GM21423 (cell line): ENCODE results near the gene BID.
A peak's percentile ranks its signal among the peaks of the same experiment; 100 is the strongest.
"Not testable (repeated sequence)": the region's sequence is repeated elsewhere in the genome, so short reads cannot be mapped to it uniquely, and the experiment has no call there.

Experiments used
- ATAC-seq: cut with Tn5 transposase; IDR thresholded peaks from one replicate; pipeline ENCODE4 v1.9.1; 2021; ENCODE audit warnings: mild to moderate bottlenecking, moderate library complexity; ENCODE audit not compliant: unreplicated experiment

The BID gene

DNA sequence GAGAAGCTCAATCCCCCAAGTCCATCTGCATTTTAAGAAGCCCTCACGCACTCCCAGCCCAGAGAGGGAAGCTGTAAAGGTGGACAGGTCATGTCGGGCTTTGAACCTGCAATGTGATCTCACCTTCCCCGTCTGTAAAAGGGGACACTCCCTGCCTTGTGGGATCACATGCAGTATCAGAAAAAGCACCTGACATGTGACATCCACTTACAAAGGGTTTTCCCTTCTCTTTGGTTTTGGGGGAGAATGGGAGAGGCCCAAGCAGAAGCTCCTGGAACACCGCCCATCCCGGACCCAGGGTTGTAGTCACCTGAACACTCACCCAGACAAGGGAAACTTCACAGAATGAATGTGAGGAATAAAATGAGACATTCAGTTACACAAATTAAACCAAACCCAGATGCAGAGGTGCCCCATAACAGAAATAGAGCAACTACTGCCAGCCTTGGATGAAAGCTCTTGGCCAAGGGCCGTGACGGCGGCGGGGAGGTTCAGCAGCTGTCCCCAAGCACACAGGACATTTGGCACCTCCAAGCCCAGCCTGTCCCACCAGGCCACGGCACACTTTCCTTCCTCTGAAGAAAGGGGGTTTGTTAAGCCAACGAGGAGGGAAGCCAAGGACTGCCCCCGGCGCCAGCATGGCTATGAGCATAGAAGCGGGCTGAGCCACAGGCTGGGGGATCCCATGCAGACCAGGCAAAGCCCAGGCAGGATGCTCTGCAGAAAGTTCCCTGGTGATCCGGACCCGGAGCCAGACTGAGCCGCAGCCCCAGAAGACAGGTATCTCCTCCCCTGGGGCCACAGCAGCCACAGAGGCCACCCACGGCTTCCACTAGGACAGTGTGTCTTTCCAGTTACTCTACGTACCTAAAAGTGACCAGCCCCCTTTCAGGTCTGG lies 3.8 kb downstream of the BID start:
- no peak for ATAC-seq

DNA sequence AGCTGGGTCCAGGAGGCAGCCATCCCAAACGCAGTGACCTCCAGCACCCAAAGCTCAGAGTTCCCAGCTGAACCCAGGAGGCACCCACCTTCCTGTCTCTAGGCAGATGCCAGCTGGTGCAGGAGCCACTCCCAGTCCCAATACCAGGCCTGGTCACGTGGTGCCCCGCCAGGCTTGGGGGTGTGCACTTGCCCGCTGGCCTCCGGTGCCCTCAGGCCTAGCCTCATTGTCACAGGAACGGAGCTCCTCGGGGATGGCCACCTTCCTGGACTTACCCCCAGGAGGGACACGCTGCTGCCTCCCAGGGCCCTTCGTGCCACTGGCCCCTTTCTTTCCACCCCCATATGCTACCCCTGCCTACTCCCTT lies 4.6 kb downstream of the BID start:
- ATAC-seq, result no peak

DNA sequence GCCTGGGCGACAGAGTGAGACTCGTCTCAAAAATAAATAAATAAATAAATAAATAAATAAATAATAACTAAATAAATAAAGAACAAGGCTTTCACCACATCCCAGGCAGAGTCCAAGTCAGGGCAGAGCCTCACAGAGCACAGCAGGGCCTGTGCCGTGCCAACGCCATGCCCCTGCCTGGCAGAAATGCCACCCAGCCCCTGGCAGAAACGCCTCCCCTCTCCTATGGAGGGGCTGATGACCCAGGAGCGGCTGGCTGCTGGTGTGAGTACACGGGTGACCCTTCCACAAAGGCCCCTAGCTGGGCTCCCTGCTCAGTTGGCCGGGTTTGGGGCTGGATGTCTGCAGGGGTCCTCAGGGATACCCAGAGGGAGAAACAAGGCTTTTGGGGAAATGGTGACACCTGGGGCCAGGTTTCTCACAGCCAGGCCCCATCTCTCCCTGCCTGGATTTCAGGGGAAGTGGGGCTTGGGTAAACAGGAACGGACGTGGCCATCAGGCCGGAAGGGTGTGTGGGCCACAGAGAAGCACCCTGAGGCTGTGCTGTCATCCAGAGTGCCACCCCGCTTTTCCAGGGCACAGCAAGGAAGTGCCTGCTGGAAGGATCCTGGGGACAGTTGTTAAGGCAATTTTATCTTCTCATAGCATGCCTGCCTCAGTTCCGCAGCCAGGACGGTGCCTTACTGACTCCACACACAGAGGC lies 5.1 kb downstream of the BID start:
- ATAC-seq, result no peak

DNA sequence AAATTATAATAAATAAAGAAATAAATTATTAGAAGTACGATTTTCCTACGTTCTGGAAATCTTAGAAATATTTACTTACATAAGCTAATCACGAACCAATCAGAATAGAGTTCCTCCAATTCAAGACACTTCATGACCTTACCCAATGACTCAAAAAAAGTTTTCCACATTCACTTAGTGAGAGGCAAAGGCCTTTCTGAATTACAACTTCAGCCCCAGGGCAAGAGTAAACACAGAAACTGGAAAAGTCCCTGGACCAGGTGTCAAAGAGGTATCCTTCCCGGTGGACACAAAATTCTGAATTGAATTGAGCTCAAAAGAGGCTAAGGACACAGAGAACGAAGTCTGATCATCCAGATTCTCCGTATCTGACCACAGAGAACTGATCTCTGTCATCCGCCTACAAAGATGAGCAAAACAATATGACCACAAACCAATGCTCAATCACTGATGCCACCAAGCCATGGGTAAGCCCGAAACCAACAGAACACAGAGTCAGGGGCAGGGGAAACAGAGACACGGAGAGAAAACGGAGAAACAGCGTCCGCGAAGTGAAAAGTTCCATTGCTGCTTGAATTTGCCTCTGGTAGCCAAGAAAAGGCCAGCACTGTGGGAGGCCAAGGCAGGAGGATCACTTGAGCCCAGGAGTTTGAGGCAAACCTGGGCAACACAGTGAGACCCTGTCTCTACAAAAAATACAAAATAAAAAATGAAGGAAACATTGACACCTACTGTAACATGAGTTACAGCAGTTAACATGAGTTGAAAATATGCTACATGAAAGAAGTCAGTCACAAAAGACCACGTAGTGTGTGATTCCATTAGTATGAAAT lies 6.8 kb downstream of the BID start:
- peak; percentile 76 for ATAC-seq

DNA sequence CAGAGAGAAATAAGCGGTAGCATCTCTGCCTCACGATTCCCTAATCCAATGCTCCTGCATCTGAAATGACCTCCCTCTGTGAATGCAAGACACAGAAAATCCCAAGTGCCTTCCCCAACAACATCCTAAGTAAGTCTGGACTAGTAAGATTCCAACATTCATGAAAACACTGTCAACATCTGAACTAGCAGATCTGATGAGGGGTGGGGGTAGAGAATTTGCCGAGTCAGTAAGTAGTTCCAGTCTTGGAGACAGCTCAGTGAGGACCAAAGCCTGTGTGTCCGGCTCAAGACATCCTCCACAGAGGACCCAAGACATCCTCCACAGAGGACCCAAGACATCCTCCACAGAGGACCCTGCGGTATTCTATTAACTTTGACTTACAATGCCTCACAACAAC lies 9.4 kb downstream of the BID start:
- not testable (repeated sequence) for ATAC-seq

DNA sequence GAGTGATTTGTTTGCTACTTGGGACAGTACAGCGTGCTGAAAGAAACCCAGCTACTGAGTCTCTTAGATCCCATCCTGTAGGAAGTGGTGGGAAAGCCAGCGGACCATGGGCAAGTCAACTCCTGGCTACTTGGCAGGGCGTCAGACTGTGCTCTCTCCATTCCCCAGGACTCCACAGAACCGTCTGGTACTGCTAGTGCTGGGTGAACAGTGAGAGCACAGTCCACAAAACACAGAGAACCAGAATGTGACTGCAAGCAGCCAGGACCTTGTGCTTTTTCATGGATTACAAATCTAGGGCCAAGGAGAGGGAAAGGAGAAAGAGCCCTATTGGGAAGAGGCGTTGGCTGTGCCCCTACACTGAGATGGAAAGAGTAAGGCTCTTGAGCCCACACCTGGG lies 10.2 kb downstream of the BID start:
- no peak for ATAC-seq

DNA sequence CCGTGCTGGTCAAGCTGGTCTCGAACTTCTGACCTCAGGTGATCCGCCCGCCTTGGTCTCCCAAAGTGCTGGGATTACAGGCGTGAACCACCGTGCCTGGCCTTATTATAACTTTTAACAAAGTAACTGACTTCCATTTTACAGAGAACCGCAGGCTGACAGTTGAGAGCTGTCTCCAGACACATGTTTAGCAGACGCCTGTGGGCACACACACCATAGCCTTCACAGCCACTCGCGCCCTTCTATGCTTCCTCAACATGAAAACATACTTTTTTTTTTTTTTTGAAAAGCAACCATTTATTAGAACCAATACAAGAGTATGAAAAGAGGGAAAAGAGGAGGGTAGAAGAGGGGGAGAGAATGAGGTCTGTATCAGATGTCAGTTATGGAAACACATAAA lies 10.8 kb downstream of the BID start:
- not testable (repeated sequence) for ATAC-seq

DNA sequence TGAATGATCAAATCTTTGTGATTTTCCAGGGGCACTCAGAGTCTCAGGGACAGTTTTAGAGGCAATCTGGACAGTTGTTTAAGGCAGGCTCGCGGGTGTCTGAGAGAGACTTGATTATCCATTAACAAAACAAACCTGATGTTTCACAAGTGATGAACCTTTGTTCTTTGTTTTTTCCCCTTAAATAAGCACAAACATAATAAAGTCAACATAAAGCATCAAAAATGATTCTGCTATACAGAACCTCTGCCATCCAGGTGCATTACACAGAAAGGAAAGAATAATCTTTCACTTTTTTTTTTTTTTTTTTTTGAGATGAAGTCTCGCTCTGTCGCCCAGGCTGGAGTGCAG lies 13.2 kb downstream of the BID start:
- no peak for ATAC-seq

DNA sequence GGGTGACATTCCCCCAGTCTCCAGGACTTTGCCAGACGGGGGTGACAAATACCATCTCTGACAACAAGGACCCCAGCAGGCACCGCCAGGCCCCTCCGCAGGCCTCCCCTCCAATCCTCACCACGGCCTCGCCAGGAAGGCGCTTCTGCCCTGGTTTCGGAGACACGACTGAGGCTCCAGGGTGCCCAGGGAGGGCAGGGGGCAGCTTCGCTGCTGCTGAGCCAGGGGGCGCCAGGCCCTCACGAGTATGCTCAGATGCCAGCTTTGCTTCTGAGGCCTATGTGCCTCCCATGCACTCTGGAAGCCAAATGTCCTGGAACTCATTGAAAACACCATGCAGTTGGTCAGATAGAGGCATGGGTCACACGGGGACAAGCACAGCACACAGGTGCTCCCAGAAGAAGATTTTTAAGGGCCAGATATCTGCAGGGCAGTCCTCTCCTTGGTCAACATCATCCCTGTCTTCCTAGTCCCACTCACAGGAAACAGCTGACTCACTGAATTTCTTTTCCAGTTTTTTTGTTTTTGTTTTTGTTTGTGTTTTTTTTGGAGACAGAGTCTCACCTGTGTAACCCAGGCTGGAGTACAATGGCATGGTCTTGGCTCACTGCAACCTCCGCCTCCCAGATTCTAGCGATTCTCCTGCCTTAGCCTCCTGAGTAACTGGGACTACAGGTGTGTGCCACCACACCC lies 19.9 kb downstream of the BID start:
- ATAC-seq, result no peak

DNA sequence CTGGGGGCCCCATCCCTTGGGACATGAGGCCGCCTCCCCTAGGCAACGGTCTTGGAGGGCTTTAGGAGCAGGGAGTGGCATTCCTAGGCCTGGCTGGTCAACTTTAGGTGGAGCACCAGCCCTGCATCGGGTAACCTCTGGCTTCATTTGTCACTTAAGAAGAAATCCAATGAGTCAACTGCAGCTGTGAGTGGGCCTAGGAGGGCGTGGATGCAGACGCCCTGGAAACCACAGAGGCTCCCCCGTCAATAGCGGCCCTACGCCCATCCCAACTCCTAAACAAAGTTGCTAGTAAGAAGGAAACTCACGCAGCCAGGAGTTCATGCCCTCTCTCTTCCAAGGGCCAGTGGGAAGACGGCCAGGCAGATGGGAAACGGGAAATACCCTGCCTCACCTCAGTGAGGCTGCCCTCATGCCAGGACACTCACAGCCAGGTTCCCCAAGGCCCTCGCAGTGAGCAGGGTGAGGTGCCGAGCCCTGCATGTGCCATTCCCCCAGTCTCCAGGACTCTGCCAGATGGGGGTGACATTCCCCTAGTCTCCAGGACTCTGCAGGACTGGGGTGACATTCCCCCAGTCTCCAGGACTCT lies 20.8 kb downstream of the BID start:
- ATAC-seq, result no peak

DNA sequence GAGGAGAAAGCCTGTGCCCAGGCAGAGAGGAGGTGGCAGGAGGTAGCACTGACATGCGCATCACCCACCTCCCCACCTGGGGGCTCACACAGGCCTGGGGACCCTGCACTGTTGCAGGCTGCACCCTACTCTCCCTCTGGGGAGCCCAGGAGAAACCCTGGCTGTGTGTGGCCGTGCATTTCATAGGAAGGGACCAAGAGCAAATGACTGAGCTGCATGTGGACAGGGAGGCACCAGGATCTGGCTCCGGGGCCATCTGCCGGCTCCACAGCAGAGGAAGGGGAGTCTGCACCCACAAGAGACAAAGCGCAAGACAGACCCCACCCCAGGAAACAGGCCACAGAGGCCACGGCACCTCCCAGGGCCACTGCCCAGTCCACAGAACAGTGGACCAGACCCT lies 22.7 kb downstream of the BID start:
- ATAC-seq, result no peak

DNA sequence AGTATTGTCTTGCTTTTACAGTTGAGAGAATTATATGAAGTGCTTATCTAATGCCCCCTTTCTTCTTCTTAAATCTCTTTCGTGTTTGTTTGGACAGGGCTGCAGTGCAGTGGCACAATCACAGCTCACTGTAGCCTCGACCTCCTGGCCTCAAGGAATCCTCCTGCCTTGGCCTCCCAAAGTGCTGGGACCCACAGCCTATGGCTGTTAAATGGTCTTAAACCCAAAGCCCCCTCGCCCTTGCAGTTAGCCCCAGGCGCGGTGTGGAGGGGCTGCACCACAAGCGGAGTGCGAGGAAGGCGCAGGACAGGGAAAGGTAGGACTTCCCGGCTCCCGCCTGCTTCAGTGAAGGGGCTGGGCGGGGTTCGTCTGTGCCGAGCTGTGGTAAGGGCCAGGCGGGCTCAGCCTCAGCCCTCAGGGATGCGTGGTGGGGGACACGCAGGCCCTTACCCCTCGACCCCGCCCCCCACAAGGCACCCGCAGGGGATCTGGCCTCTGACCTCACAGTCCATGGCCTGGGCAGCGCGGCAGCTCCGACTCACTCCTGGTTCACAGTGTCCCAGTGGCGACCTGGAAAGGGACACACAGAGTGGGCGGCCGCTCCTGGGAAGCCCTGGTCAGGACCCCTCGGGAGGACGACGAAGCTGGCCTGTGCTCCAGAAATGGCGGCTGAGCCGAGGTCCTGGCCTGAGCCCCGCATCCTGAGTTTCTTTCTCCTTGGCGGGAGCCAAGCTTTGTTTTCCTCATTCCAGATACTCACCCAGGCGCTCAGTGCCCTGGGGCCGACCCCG lies 24.5 kb downstream of the BID start:
- no peak for ATAC-seq

DNA sequence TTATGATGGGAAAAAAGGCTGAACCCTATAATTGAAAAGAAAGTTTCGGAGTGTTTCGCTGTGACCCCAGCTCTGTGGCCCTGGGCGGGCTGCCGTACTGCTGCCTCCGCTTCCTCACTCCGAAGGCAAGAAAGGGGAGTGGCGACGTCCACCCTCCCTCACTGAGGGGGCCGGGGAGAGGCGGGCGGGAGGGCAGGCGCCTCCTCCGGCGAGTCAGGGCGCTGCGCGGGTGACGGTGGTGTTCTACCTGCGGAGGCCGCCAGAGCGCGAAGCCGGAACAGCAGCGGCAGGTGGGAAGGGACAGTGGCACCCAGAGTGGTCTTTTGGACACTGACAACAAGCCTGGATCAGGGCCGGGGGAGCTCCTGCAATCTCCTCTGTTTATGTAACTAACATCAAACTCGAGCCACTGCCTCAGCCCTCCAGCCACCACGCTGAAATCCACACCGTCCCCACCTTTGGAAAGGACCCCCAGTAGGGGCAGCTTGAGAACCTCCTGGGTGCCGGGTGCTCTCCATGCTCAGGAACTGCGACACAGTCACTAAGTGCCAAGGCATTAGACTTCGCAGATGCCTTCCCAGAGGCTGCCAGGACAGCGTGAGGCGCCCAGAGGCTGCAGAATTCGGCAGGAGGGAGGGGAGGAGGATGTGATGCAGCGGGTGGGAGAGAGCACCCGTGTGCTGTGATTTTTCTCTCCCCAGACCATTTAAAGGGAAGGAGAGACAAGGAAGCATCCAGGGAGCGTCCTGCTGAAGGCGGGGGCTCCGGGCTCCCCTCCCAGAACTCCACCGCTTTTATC lies 25.5 kb downstream of the BID start:
- ATAC-seq, result no peak

DNA sequence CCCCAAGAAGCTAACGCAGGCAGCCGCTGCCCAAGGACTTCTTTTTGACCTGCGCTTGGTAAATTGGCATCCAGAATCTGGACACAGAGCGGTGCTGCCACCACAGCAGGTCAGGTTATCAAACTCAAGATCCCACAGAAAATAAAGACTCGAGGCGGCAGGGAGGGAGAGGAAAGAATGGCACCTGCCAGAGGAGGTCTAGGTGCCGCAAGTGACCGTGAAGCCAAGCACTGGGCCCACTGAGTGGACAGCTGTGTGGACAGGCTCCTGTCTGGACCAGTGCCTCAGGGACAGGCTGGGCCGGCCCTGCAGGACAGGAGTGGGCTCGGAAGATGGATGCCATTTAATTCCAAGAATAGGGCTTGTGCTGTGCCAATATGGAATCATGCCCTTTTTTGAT lies 27.4 kb downstream of the BID start:
- no peak for ATAC-seq

DNA sequence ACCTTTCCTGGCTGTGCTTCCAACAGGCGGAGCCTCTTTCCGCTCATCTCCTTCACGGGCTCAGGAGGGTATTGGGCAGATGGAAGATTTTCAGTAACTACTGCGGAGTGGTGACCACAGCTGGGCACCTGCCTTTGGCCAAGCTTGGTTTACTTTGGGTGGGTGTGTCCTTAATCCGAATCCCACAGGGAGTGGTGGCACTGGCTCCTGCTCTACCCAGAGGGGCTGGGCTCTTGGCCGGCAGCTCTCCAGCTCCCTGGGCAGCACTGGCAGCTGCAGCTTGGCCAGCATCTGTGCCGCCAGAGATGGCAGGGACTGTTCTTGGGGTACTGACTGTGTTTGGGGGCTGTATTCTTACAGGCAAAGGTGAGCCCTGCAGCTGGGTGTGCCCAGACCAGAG lies 29.8 kb downstream of the BID start:
- ATAC-seq, result no peak

DNA sequence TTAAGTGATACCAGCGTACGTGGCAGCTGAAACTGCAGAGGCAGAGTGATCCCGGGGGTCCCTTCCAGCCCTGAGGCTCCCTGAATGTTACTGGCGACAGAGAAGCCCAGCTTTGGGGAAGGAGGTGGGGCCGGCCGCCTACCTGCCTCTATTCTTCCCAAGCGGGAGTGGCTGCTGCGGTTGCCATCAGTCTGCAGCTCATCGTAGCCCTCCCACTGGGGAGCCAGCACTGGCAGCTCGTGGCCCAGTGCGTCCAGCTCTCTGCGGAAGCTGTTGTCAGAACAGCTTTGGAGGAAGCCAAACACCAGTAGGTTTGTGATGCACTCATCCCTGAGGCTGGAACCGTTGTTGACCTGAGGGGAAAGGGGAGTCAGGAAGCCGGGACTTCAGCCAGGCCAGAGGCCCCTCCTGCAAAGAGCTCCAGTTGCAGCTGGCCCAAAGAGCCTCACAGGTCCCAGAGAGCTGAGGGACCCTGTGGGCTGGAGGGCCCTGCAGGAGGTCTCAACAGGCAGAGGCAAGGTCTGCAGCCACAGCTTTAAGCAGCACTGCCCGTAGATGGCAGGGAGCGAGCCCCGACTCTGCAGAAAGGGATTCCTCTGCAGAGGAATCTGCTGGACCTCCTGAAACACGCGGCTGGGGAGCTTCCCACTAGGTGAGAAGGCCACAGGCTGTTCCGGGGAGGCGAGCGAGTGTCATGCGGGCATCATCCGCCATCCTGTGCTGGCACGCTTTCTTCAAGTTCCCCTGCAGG lies 30.4 kb downstream of the BID start:
- no peak for ATAC-seq

DNA sequence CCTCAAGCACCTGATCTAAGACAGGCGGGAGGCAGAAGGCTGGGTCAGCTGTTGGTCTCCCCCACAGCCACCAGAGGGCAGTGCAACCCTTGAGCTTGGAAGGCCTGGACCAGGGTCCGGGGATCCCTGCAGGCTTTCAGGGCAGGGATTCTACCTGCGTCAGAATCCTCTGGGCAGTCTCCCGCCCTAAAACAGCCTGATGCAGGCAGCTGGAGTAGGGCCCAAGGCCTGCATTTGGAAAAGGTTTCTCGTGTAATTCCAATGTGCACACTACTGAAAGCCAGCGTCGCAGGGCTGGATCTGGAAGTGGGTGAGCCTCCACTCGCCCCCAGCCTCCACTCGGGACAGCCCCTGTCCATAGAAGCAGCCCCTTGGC lies 31.8 kb downstream of the BID start:
- ATAC-seq, result no peak

DNA sequence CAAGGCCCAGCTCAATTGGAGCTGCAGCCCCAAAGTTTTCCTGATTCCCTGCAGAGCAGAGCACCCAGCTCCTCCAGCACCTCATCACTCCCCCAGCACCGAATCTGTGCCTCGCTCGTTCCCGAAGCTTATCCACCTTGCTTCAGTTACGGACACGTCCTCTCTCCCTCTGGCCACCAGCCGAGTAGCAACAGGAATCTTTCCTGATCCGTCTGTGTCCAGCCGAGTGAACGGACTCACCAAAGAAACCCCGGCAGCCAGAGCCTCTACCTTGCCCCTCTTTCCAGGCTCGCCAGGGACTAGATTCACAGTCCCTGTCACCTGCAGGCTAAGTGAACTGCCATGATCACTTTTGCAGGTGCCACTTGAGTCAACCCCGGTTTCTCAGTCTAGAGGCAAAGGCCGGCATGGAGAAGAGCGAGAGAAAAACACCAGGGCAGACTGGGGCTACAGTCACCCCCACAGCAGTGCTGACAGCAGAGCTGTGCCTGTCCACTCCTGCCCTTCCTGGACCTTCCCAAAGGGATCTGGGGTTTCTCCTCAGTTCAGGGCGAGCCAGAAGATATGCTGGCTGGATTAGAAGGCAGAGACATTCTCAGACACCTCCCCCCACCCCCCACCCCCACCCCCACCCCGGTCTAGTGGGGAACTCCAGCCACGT lies 32.3 kb downstream of the BID start:
- no peak for ATAC-seq
